HL-60 (cell line): ENCODE results near the gene KRTAP20-4.

Source experiments
- CTCF ChIP-seq: IDR thresholded peaks from one replicate; pipeline ENCODE4 v1.5.1; 2011; ENCODE audit warnings: low read length, control low read depth, inconsistent platforms; ENCODE audit not compliant: insufficient read depth
- GABPA ChIP-seq: IDR thresholded peaks from 2 replicates; pipeline ENCODE4 v1.6.1; 2012; ENCODE audit warnings: low read depth

- TF ChIP-seq CTCF = no peak
- TF ChIP-seq GABPA = no peak
Measured at GRCh38 chr21:30612132-30612531, 8.3 kb upstream of the KRTAP20-4 start.
